HCT116 (cell line): ENCODE data around the gene SYTL3. TPM values are rescaled to one million over a fixed set of nuclear protein-coding genes. Genes with fewer than 3 reads are reported as not detected.

ENCODE experiments used
- ATAC-seq: fragments of 200-7000 bp; cut with Tn5 transposase; 2 replicates; pipeline ENCODE4 v1.9.1; 2020; ENCODE audit warnings: mild to moderate bottlenecking, moderate library complexity
- BruUV-seq: library from RNA; stranded (reverse); fragments of 400-500 nt; replicated peaks from 2 replicates; lab custom pipeline; 2021; lab: Mats Ljungman, UMichigan
- CTCF ChIA-PET: fragments of 300-600 bp; sonication (Branson Sonifier 250); formaldehyde crosslinking; loops from one replicate; lab custom pipeline; 2021; ENCODE audit warnings: antibody characterized with exemption; lab: Charles Lee
- POLR2A ChIA-PET: fragments of 300-600, 350-600 bp; sonication (Branson Sonifier 250); formaldehyde crosslinking; loops from one replicate; lab custom pipeline; 2021; ENCODE audit warnings: antibody characterized with exemption; lab: Charles Lee
- RAD21 ChIA-PET, 2 experiments: fragments of 300-600 bp; sonication (Branson Sonifier 250); formaldehyde crosslinking; loops; one replicate each; lab custom pipeline; 2023; ENCODE audit warnings: low total read pairs in 2 of 2; ENCODE audit not compliant: uncharacterized antibody in 2 of 2, unreplicated experiment in 2 of 2, low non-redundant PET in 1 of 2; lab: Charles Lee
- DNase-seq: peaks from one replicate; pipeline ENCODE4 v3.0.0-alpha.2; 2010; ENCODE audit warnings: low read depth, low spot score
- H2AFZ ChIP-seq: fragments of 200-600 bp; shearing (Covaris generic), sonication (generic); 2 replicates; pipeline ENCODE4 v1.6.1; 2017; ENCODE audit warnings: low read depth, mixed run types, mixed read lengths, antibody characterized with exemption, low read length; ENCODE audit not compliant: poor library complexity, severe bottlenecking
- H3K27ac ChIP-seq: 2 replicates; pipeline ENCODE4 v1.5.1; 2012; ENCODE audit warnings: low read depth, low read length
- H3K27me3 ChIP-seq: fragments of 200-600 bp; sonication (generic); 2 replicates; pipeline ENCODE4 v1.6.1; 2016; ENCODE audit warnings: mixed run types, low read length, mixed read lengths; ENCODE audit not compliant: insufficient read depth
- H3K36me3 ChIP-seq, 2 experiments: fragments of 200-500 bp in 1 of 2; fragments of 200-600 bp in 1 of 2; sonication (Bioruptor generic) in 1 of 2; sonication (generic) in 1 of 2; 2 replicates each; pipeline versions ENCODE4 v1.5.1 to v1.6.1; 2014 to 2016; ENCODE audit warnings: low read length in 2 of 2, inconsistent platforms in 1 of 2, mixed read lengths in 1 of 2, mixed run types in 1 of 2; ENCODE audit not compliant: insufficient read depth in 2 of 2, control insufficient read depth in 1 of 2
- H3K4me1 ChIP-seq, 2 experiments: fragments of 200-600 bp in 1 of 2; sonication (generic) in 1 of 2; 2 replicates each; pipeline versions ENCODE4 v1.5.1 to v1.6.1; 2012 to 2017; ENCODE audit warnings: low read length in 2 of 2, inconsistent platforms in 1 of 2, mild to moderate bottlenecking in 1 of 2, mixed read lengths in 1 of 2, mixed run types in 1 of 2, moderate library complexity in 1 of 2; ENCODE audit not compliant: insufficient read depth in 2 of 2, control insufficient read depth in 1 of 2
- H3K4me2 ChIP-seq: fragments of 200-600 bp; sonication (generic); 2 replicates; pipeline ENCODE4 v1.6.1; 2017; ENCODE audit warnings: mixed run types, low read length, mixed read lengths
- H3K4me3 ChIP-seq, 2 experiments: fragments of 200-600 bp in 1 of 2; sonication (generic) in 1 of 2; replicated peaks in 1 of 2; 2 replicates each; pipeline ENCODE4 v1.5.1; 2011 to 2016; ENCODE audit warnings: low read length in 2 of 2, control low read depth in 1 of 2, low read depth in 1 of 2, mild to moderate bottlenecking in 1 of 2, mixed read lengths in 1 of 2, mixed run types in 1 of 2
- H3K79me2 ChIP-seq: fragments of 200-600 bp; sonication (generic); 2 replicates; pipeline ENCODE4 v1.6.1; 2017; ENCODE audit warnings: mild to moderate bottlenecking, mixed run types, low read length, moderate library complexity, mixed read lengths; ENCODE audit not compliant: insufficient read depth
- H3K9ac ChIP-seq: fragments of 200-600 bp; sonication (generic); 2 replicates; pipeline ENCODE4 v1.6.1; 2016; ENCODE audit warnings: low read length, mixed read lengths
- H3K9me2 ChIP-seq: fragments of 200-600 bp; sonication (generic), shearing (Covaris generic); 2 replicates; pipeline ENCODE4 v1.6.1; 2017; ENCODE audit warnings: mixed run types, mild to moderate bottlenecking, moderate library complexity; ENCODE audit not compliant: insufficient read depth
- H3K9me3 ChIP-seq, 2 experiments: fragments of 200-500 bp in 1 of 2; fragments of 200-600 bp in 1 of 2; sonication (Bioruptor generic) in 1 of 2; sonication (generic) in 1 of 2; 2 replicates each; pipeline ENCODE4 v1.6.1; 2014 to 2017; ENCODE audit warnings: low read length in 2 of 2, mixed read lengths in 2 of 2, inconsistent platforms in 1 of 2, low read depth in 1 of 2, mild to moderate bottlenecking in 1 of 2, mixed run types in 1 of 2, moderate library complexity in 1 of 2; ENCODE audit not compliant: control insufficient read depth in 1 of 2, insufficient read depth in 1 of 2
- H4K20me1 ChIP-seq: fragments of 200-600 bp; sonication (generic), shearing (Covaris generic); 2 replicates; pipeline ENCODE4 v1.6.1; 2017; ENCODE audit warnings: mixed run types, mild to moderate bottlenecking, moderate library complexity; ENCODE audit not compliant: insufficient read depth
- CTCF ChIP-seq, 3 experiments: fragments of 200-600 bp in 1 of 3; sonication (generic) in 1 of 3; IDR thresholded peaks in 2 of 3; conservative IDR thresholded peaks in 1 of 3; 2 replicates each; pipeline ENCODE4 v1.5.1; 2012 to 2017; ENCODE audit warnings: low read depth in 2 of 3, low read length in 2 of 3, antibody characterized with exemption in 1 of 3, borderline replicate concordance in 1 of 3, control low read depth in 1 of 3, mild to moderate bottlenecking in 1 of 3, mixed read lengths in 1 of 3, mixed run types in 1 of 3, moderate library complexity in 1 of 3; ENCODE audit not compliant: insufficient read depth in 1 of 3
- ELF1 ChIP-seq: IDR thresholded peaks from 2 replicates; pipeline ENCODE4 v1.6.1; 2012; ENCODE audit warnings: low read depth, borderline replicate concordance
- EZH2phosphoT487 ChIP-seq: fragments of 200-600 bp; IDR thresholded peaks from 2 replicates; pipeline ENCODE4 v1.6.1; 2018; ENCODE audit warnings: antibody characterized with exemption, borderline replicate concordance
- POLR2AphosphoS5 ChIP-seq: IDR thresholded peaks from 2 replicates; pipeline ENCODE4 v1.6.1; 2011; ENCODE audit warnings: mild to moderate bottlenecking, low read depth, low read length, moderate library complexity
- REST ChIP-seq: IDR thresholded peaks from 2 replicates; pipeline ENCODE4 v1.6.1; 2012; ENCODE audit warnings: low read depth
- YY1 ChIP-seq: IDR thresholded peaks from 2 replicates; pipeline ENCODE4 v1.6.1; 2011; ENCODE audit warnings: low read length, low read depth, moderate library complexity, mild to moderate bottlenecking; ENCODE audit not compliant: insufficient replicate concordance; ENCODE audit errors: extremely low read depth
- intact Hi-C: fragments of 100-400 bp; cut with micrococcal nuclease; formaldehyde crosslinking; loops from 2 replicates; pipeline ENCODE4 v1.10.0; 2022
- total RNA-seq: library from RNA; stranded (reverse); gene quantifications from one replicate; pipeline ENCODE4 v1.2.1, GENCODE V29; 2021; ENCODE audit not compliant: unreplicated experiment

Gene SYTL3
- total RNA-seq, 1 experiment from 2014 or later: 55.3 TPM

GRCh38 chr6:158706369-158706982 is 56.6 kb downstream of the SYTL3 start:
- Histone ChIP-seq H3K79me2 (peaks cover 46% of the 10 kb centered on the region), H3K4me1 (peaks cover 49 to 89% of the 10 kb centered on the region in 2 experiments), H3K9me3 (no peaks in the 10 kb centered on the region), H3K27me3 (no peaks in the 10 kb centered on the region), H4K20me1 (no peaks in the 10 kb centered on the region), H3K4me3 (peak overlapping the region in 1 of 2 experiments; percentile 20; a peak in 1 of 4 replicates), H3K9me2 (no peaks in the 10 kb centered on the region), H3K27ac (peak overlapping the region; percentile 92), H3K9ac (peak overlapping the region; percentile 77), H2AFZ (no peak overlapping the region), H3K36me3 (0 out of 4 replicates have a peak, but pooled peaks cover 0 to 4% of the 10 kb centered on the region in 2 experiments)
- peak; percentile 80 for DNase-seq
- ATAC-seq: peak; percentile 57
- intact Hi-C loops: loop anchor here (2.0 to 10.0 kb wide), 3 partner anchors 14 to 298 kb away; partner anchors contain the start of gene RSPH3
- POLR2A ChIA-PET: interaction anchor here (0.7 to 4.8 kb wide), 23 partner anchors 9 to 293 kb away, joined by 3 to 35 read pairs (median 6); partner anchors contain the start of genes DYNLT1, EZR and RSPH3
- TF ChIP-seq ELF1 (no peak), REST (no peak), CTCF (IDR thresholded peaks at IDR 0.05 in 2 of 3, conservative IDR thresholded peaks at IDR 0.05 in 1 of 3; ENCODE audit: borderline replicate concordance in 1 of 3, insufficient read depth in 1 of 3, low read depth in 2 of 3, low read length in 2 of 3) (peak in 2 of 3 experiments; percentile 81 to 94; a peak in 4 of 6 replicates), EZH2phosphoT487 (no peak), YY1 (peak; percentile 54), POLR2AphosphoS5 (peak; percentile 76)
- TF ChIP-seq, all 23 proteins: peak for 3
- H3K4me2 ChIP-seq: peak overlapping the region; percentile 68
- RAD21 ChIA-PET: interaction anchor here (0.6 to 1.3 kb wide), 5 partner anchors 15 to 428 kb away, joined by 3 to 4 read pairs (median 3); no protein-coding TSS in a partner anchor
- BruUV-seq: TSS peak; percentile 94
- CTCF ChIA-PET: interaction anchor here (0.6 to 4.9 kb wide), 21 partner anchors 9 to 492 kb away, joined by 3 to 51 read pairs (median 6); partner anchors contain the start of gene RSPH3
